ENCODE data around the gene FRMD3. TPM values are rescaled to one million over a fixed set of nuclear protein-coding genes. Genes with fewer than 3 reads are reported as not detected.

The FRMD3 gene
- total and polyA plus RNA-seq, 2 donors (not counting 3 experiments of a cell fraction or from before 2014, with no cell fraction given), result 3.0 to 6.1 TPM

- Histone ChIP-seq H3K4me1 (ENCODE audit: control insufficient read depth, extremely low read depth, insufficient read depth, low read length) (no peaks in the 10 kb centered on the region), H3K4me2 (ENCODE audit: insufficient read depth, low read length) (no peak overlapping the region), H3K79me2 (ENCODE audit: control insufficient read depth, insufficient read depth, low read length) (no peaks in the 10 kb centered on the region), H3K36me3 (ENCODE audit: control insufficient read depth in 2 of 2, extremely low read depth in 1 of 2, insufficient read depth in 2 of 2, low read length in 2 of 2) (no peaks in the 10 kb centered on the region), H3K4me3 (replicated peaks in 1 of 3; ENCODE audit: insufficient read depth in 1 of 3, low read depth in 1 of 3, low read length in 3 of 3) (no peak overlapping the region), H4K20me1 (replicated peaks; ENCODE audit: control insufficient read depth, extremely low read depth, insufficient read depth, low read length) (no peaks in the 10 kb centered on the region), H3K27ac (ENCODE audit: insufficient read depth, low read depth, low read length) (no peak overlapping the region), H3K9ac (replicated peaks; ENCODE audit: extremely low read depth, insufficient read depth, low read length) (no peak overlapping the region), H3K27me3 (ENCODE audit: control insufficient read depth in 2 of 2, insufficient read depth in 2 of 2, low read length in 2 of 2) (no peaks in the 10 kb centered on the region), H3K9me1 (replicated peaks; ENCODE audit: control insufficient read depth, extremely low read depth, insufficient read depth, low read length) (no peaks in the 10 kb centered on the region), H3K9me3 (replicated peaks; ENCODE audit: control insufficient read depth, insufficient read depth, low read length) (no peaks in the 10 kb centered on the region), H2AFZ (ENCODE audit: low read depth, low read length) (no peak overlapping the region)
- intact Hi-C loops (cut with micrococcal nuclease) (no loop called here), dilution Hi-C loops (cut with MboI; ENCODE audit: extremely low pct_ligation_motif_present, low sequenced_read_pairs) (no loop called here)
- POLR2A ChIA-PET, result no interaction called here
- CTCF ChIA-PET, result no interaction called here
- no TSS peak for BruUV-seq (replicated peaks)
- FAIRE-seq (no peak), DNase-seq (ENCODE audit: low read depth, low spot score) (no peak)
- TF ChIP-seq EZH2 (IDR thresholded peaks at IDR 0.05; ENCODE audit: borderline replicate concordance, low read depth, low read length, severe bottlenecking), result no peak
- no peak for TF ChIP-seq POLR2A (IDR thresholded peaks at IDR 0.05; ENCODE audit: low read depth, low read length)
- TF ChIP-seq JUN (IDR thresholded peaks at IDR 0.05; ENCODE audit: borderline replicate concordance, insufficient read depth, insufficient read length, low read depth), result no peak
- TF ChIP-seq, protein P1, sequence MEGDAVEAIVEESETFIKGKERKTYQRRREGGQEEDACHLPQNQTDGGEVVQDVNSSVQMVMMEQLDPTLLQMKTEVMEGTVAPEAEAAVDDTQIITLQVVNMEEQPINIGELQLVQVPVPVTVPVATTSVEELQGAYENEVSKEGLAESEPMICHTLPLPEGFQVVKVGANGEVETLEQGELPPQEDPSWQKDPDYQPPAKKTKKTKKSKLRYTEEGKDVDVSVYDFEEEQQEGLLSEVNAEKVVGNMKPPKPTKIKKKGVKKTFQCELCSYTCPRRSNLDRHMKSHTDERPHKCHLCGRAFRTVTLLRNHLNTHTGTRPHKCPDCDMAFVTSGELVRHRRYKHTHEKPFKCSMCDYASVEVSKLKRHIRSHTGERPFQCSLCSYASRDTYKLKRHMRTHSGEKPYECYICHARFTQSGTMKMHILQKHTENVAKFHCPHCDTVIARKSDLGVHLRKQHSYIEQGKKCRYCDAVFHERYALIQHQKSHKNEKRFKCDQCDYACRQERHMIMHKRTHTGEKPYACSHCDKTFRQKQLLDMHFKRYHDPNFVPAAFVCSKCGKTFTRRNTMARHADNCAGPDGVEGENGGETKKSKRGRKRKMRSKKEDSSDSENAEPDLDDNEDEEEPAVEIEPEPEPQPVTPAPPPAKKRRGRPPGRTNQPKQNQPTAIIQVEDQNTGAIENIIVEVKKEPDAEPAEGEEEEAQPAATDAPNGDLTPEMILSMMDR (IDR thresholded peaks at IDR 0.05; ENCODE audit: extremely low read depth in 1 of 2, insufficient read depth in 1 of 2, low read depth in 1 of 2, low read length in 2 of 2), result no peak
- TF ChIP-seq POLR2AphosphoS5 (IDR thresholded peaks at IDR 0.05; ENCODE audit: insufficient read depth, low read depth, low read length), result no peak
- no peak for TF ChIP-seq MAX (IDR thresholded peaks at IDR 0.05; ENCODE audit: insufficient read depth, insufficient read length)
- TF ChIP-seq GATA2 (IDR thresholded peaks at IDR 0.05; ENCODE audit: insufficient read depth, insufficient read length, low read depth, low read length), result no peak
- TF ChIP-seq MYC (IDR thresholded peaks at IDR 0.05; ENCODE audit: low read depth, low read length), result no peak
- no peak for TF ChIP-seq FOS (IDR thresholded peaks at IDR 0.05; ENCODE audit: borderline replicate concordance, insufficient read depth, low read length)
Measured at GRCh38 chr9:83410701-83411100, 127.5 kb downstream of the FRMD3 start.

All from endothelial cell of umbilical vein (primary cell).